Mammary epithelial cell (primary cell): ENCODE results near the gene SEMA4D.

Experiments used
- CTCF ChIP-seq, 2 donors: IDR thresholded peaks in 1 of 2; conservative IDR thresholded peaks in 1 of 2; 2 replicates each; pipeline ENCODE4 v1.5.1; 2011 to 2012; ENCODE audit warnings: inconsistent platforms in 2 of 2, low read length in 2 of 2, mild to moderate bottlenecking in 2 of 2, control low read depth in 1 of 2, low read depth in 1 of 2; ENCODE audit not compliant: insufficient read depth in 1 of 2; ENCODE audit errors: extremely low read depth in 1 of 2
- EZH2 ChIP-seq: IDR thresholded peaks from 2 replicates; pipeline ENCODE4 v1.6.1; 2012; ENCODE audit warnings: low read length, inconsistent platforms, borderline replicate concordance

GRCh38 chr9:89364666-89365531 is 133.0 kb downstream of the SEMA4D start:
- TF ChIP-seq CTCF (conservative IDR thresholded peaks at IDR 0.05 in 1 of 2, IDR thresholded peaks at IDR 0.05 in 1 of 2; ENCODE audit: extremely low read depth in 1 of 2, insufficient read depth in 1 of 2, low read depth in 1 of 2, low read length in 2 of 2), result no peak
- TF ChIP-seq EZH2, result no peak
